HepG2 (cell line): ENCODE data around the gene CDK5RAP2. TPM values are rescaled to one million over a fixed set of nuclear protein-coding genes. Genes with fewer than 3 reads are reported as not detected.

Source experiments
- ATAC-seq: fragments of 200-7000 bp; cut with Tn5 transposase; 3 replicates; pipeline ENCODE4 v1.9.1; 2020; ENCODE audit warnings: mild to moderate bottlenecking, moderate library complexity
- BruUV-seq: library from RNA; stranded (reverse); fragments of 400-500 nt; replicated peaks from 2 replicates; lab custom pipeline; 2021; lab: Mats Ljungman, UMichigan
- CTCF ChIA-PET: fragments of 300-600 bp; formaldehyde crosslinking; extraction: SDS; loops from one replicate; lab custom pipeline; 2021; ENCODE audit warnings: low total read pairs, inconsistent platforms, low intra/inter-chr PET ratio; lab: Yijun Ruan, JAX
- POLR2A ChIA-PET: fragments of 350-600 bp; sonication (Branson Sonifier 250); formaldehyde crosslinking; loops from one replicate; lab custom pipeline; 2020; ENCODE audit warnings: antibody characterized with exemption, inconsistent platforms; lab: Yijun Ruan, JAX
- DNase-seq: peaks from one replicate; pipeline ENCODE4 v3.0.0-alpha.2; 2015; ENCODE audit warnings: low spot score
- FAIRE-seq: peaks from 3 replicates; lab custom pipeline; 2011; peaks lifted over from hg19 to GRCh38; lab: Jason Lieb, UNC
- H2AFZ ChIP-seq: one replicate; pipeline ENCODE4 v1.6.1; 2011; ENCODE audit warnings: low read length, inconsistent platforms
- H3K27ac ChIP-seq: fragments of 300-600 bp; 3 replicates; pipeline ENCODE4 v1.8.0; 2011; ENCODE audit warnings: mixed run types, mild to moderate bottlenecking, mixed read lengths, low read length, inconsistent platforms; ENCODE audit not compliant: insufficient read depth; ENCODE audit errors: extremely low read length
- H3K27me3 ChIP-seq, 2 experiments: fragments of 200-600 bp in 1 of 2; 2 replicates in 1 of 2; 3 replicates in 1 of 2; pipeline versions ENCODE4 v1.6.0 to v1.8.0; 2011; ENCODE audit warnings: low read length in 2 of 2, mild to moderate bottlenecking in 2 of 2, moderate library complexity in 2 of 2, inconsistent platforms in 1 of 2; ENCODE audit not compliant: insufficient read depth in 2 of 2, control insufficient read depth in 1 of 2
- H3K36me3 ChIP-seq, 2 experiments: fragments of 200-600 bp in 1 of 2; replicated peaks in 1 of 2; 2 replicates in 1 of 2; 3 replicates in 1 of 2; pipeline versions ENCODE4 v1.5.1 to v1.8.0; 2011; ENCODE audit warnings: low read length in 2 of 2, inconsistent platforms in 1 of 2; ENCODE audit not compliant: insufficient read depth in 2 of 2, control insufficient read depth in 1 of 2
- H3K4me1 ChIP-seq: 2 replicates; pipeline ENCODE4 v1.5.1; 2012; ENCODE audit warnings: low read length, inconsistent platforms; ENCODE audit not compliant: insufficient read depth
- H3K4me2 ChIP-seq: 2 replicates; pipeline ENCODE4 v1.6.0; 2011; ENCODE audit warnings: low read depth, low read length, inconsistent platforms
- H3K4me3 ChIP-seq, 3 experiments: fragments of 200-600 bp in 1 of 3; sonication (generic), shearing (Covaris generic) in 1 of 3; replicated peaks in 1 of 3; 2 replicates each; pipeline ENCODE4 v1.5.1; 2011 to 2016; ENCODE audit warnings: low read length in 3 of 3, inconsistent platforms in 2 of 3, low read depth in 2 of 3, mild to moderate bottlenecking in 2 of 3, control low read depth in 1 of 3, mixed read lengths in 1 of 3; ENCODE audit not compliant: insufficient read depth in 1 of 3
- H3K79me2 ChIP-seq: one replicate; pipeline ENCODE4 v1.6.1; 2011; ENCODE audit warnings: low read length, inconsistent platforms; ENCODE audit not compliant: insufficient read depth
- H3K9ac ChIP-seq: 2 replicates; pipeline ENCODE4 v1.6.0; 2011; ENCODE audit warnings: mild to moderate bottlenecking, low read depth, low read length, inconsistent platforms; ENCODE audit not compliant: insufficient read depth
- H3K9me3 ChIP-seq: 2 replicates; pipeline ENCODE4 v1.5.1; 2012; ENCODE audit warnings: mild to moderate bottlenecking, low read length
- H4K20me1 ChIP-seq: 2 replicates; pipeline ENCODE4 v1.6.0; 2011; ENCODE audit warnings: inconsistent platforms, mild to moderate bottlenecking, low read length, moderate library complexity; ENCODE audit not compliant: insufficient read depth
- ARID5B ChIP-seq: IDR thresholded peaks from 2 replicates; pipeline ENCODE4 v1.4.0; 2020; ENCODE audit warnings: mild to moderate bottlenecking, missing genetic modification reagents
- CBX2 ChIP-seq, 2 experiments: fragments of 200-600 bp in 1 of 2; sonication (generic); formaldehyde crosslinking in 1 of 2; IDR thresholded peaks; 2 replicates each; pipeline versions ENCODE4 v1.7.0 to v1.8.1; 2018 to 2022; ENCODE audit warnings: low read depth in 2 of 2, low read length in 1 of 2, mild to moderate bottlenecking in 1 of 2, missing genetic modification reagents in 1 of 2
- ESRRA ChIP-seq: sonication (generic); formaldehyde crosslinking; IDR thresholded peaks from 2 replicates; pipeline ENCODE4 v1.5.1; 2020; ENCODE audit warnings: mild to moderate bottlenecking, low read depth, missing genetic modification reagents
- ETV5 ChIP-seq: IDR thresholded peaks from 2 replicates; pipeline ENCODE4 v1.6.1; 2018; ENCODE audit warnings: missing biosample characterization, missing genetic modification reagents, inconsistent platforms, borderline replicate concordance
- NR2F6 ChIP-seq, 2 experiments: IDR thresholded peaks; 2 replicates each; pipeline ENCODE4 v1.6.1; 2016; ENCODE audit warnings: antibody characterized with exemption in 1 of 2, mild to moderate bottlenecking in 1 of 2
- POLR2A ChIP-seq, 2 experiments: IDR thresholded peaks; 2 replicates each; pipeline ENCODE4 v1.6.1; 2011; ENCODE audit warnings: low read depth in 2 of 2, low read length in 2 of 2, mild to moderate bottlenecking in 1 of 2, moderate library complexity in 1 of 2; ENCODE audit not compliant: insufficient read depth in 1 of 2
- TAF1 ChIP-seq: sonication (generic); formaldehyde crosslinking; IDR thresholded peaks from 2 replicates; pipeline ENCODE4 v1.4.0; 2020; ENCODE audit warnings: missing genetic modification reagents
- ZNF256 ChIP-seq: sonication (generic); formaldehyde crosslinking; conservative IDR thresholded peaks from 2 replicates; pipeline ENCODE4 v1.4.0; 2020; ENCODE audit warnings: missing genetic modification reagents
- ZNF343 ChIP-seq: sonication (generic); formaldehyde crosslinking; IDR thresholded peaks from 2 replicates; pipeline ENCODE4 v1.4.0; 2020; ENCODE audit warnings: mild to moderate bottlenecking, missing genetic modification reagents
- ZNF362 ChIP-seq: sonication (generic); formaldehyde crosslinking; IDR thresholded peaks from 2 replicates; pipeline ENCODE4 v1.4.0; 2020; ENCODE audit warnings: missing genetic modification reagents, mild to moderate bottlenecking, borderline replicate concordance
- ZNF570 ChIP-seq: sonication (generic); formaldehyde crosslinking; IDR thresholded peaks from 2 replicates; pipeline ENCODE4 v1.4.0; 2020; ENCODE audit warnings: mild to moderate bottlenecking, missing genetic modification reagents, borderline replicate concordance
- WGBS: methylation state at CpG from one replicate; pipeline ENCODE4 v1.1.6; 2017; ENCODE audit warnings: low lambda C conversion rate; 5-methylcytosine and 5-hydroxymethylcytosine counted together
- in situ Hi-C: cut with HindIII; loops from 2 replicates; pipeline ENCODE4 v1.10.0; 2017; ENCODE audit warnings: low pct_unique_long_range_greater_than_20kb; ENCODE audit not compliant: extremely low pct_ligation_motif_present
- intact Hi-C: fragments of 100-400 bp; cut with micrococcal nuclease; formaldehyde crosslinking; loops from one replicate; pipeline ENCODE4 v1.10.0; 2022; ENCODE audit not compliant: unreplicated experiment
- polyA plus RNA-seq, 8 experiments: library from polyadenylated mRNA; depleted of rRNA in 3 of 8; stranded (reverse) in 7 of 8; unstranded in 1 of 8; fragments of >200 nt; fragmentation: Illumina TruSeq in 4 of 8; extraction: Trizol in 4 of 8; gene quantifications; 2 replicates each; pipeline versions ENCODE4 v1.2.1 to v1.2.3, GENCODE V29; 2011 to 2016; ENCODE audit warnings: low read depth in 4 of 8, missing spikeins in 1 of 8, mixed read lengths in 1 of 8; ENCODE audit not compliant: insufficient read depth in 1 of 8
- total RNA-seq, 5 experiments: library from RNA; depleted of rRNA; stranded (reverse); fragments of >200 nt; fragmentation: Illumina TruSeq; extraction: Trizol; gene quantifications; 2 replicates each; pipeline ENCODE4 v1.2.3, GENCODE V29; 2016; ENCODE audit warnings: low read depth in 1 of 5

The CDK5RAP2 gene
- total and polyA plus RNA-seq, 2 of the 13 experiments (the other 11 are each of a cell fraction or from before 2014, with no cell fraction given) = 31.8 to 42.2 TPM

GRCh38 chr9:120395376-120395775 lies 184.6 kb downstream of the CDK5RAP2 start:
- peaks cover 43% of the 10 kb centered on the region for H3K4me1 ChIP-seq
- H3K9ac ChIP-seq = no peak overlapping the region
- H4K20me1 ChIP-seq = no peaks in the 10 kb centered on the region
- no peaks in the 10 kb centered on the region for H3K9me3 ChIP-seq
- TF ChIP-seq ZNF570 (CRISPR knock-in tag) (no peak), ZNF256 (CRISPR knock-in tag) (no peak)
- no peaks in the 10 kb centered on the region for H3K27me3 ChIP-seq
- no peak for FAIRE-seq
- WGBS = 97% methylated on average over 7 of the region's 7 CpGs
- H2AFZ ChIP-seq = no peak overlapping the region
- ChIA-PET CTCF (no interaction called here), POLR2A (interaction anchor here (1.5 kb wide), 1 partner anchor 9 kb away, joined by 4 read pairs; no protein-coding TSS in a partner anchor)
- no peak for ATAC-seq
- no TSS peak for BruUV-seq
- peaks cover 36 to 80% of the 10 kb centered on the region in 2 experiments for H3K36me3 ChIP-seq
- in situ Hi-C loops (no loop called here), intact Hi-C loops (no loop called here)
- no peak overlapping the region for H3K4me2 ChIP-seq
- no peak overlapping the region for H3K4me3 ChIP-seq
- H3K79me2 ChIP-seq = no peaks in the 10 kb centered on the region
- no peak overlapping the region for H3K27ac ChIP-seq
- DNase-seq = no peak

- no peaks in the 10 kb centered on the region for H3K9me3 ChIP-seq
- ChIA-PET POLR2A (interaction anchor here (1.6 kb wide), 1 partner anchor 28 kb away, joined by 4 read pairs; no protein-coding TSS in a partner anchor), CTCF (no interaction called here)
- WGBS = 90% methylated on average over 13 of the region's 13 CpGs
- peak overlapping the region; percentile 38 for H3K27ac ChIP-seq
- no TSS peak for BruUV-seq
- intact Hi-C loops (no loop called here), in situ Hi-C loops (no loop called here)
- peaks cover 55% of the 10 kb centered on the region for H3K4me1 ChIP-seq
- H4K20me1 ChIP-seq = no peaks in the 10 kb centered on the region
- peaks cover 30 to 79% of the 10 kb centered on the region in 2 experiments for H3K36me3 ChIP-seq
- H3K79me2 ChIP-seq = no peaks in the 10 kb centered on the region
- DNase-seq = peak; percentile 27
- no peak overlapping the region for H3K9ac ChIP-seq
- no peak overlapping the region for H2AFZ ChIP-seq
- 0 out of 3 replicates have a peak, but pooled peaks have one; percentile 4 for ATAC-seq
- FAIRE-seq = no peak
- no peaks in the 10 kb centered on the region for H3K27me3 ChIP-seq
- H3K4me3 ChIP-seq = no peak overlapping the region
- H3K4me2 ChIP-seq = no peak overlapping the region
- TF ChIP-seq ZNF362 (CRISPR knock-in tag) (peak; percentile 54; the same call in 1 of the 2 replicates), NR2F6 (IDR thresholded peaks at IDR 0.05) (peak; percentile 40; the same call in 1 of the 2 replicates), NR2F6 (CRISPR knock-in tag; IDR thresholded peaks at IDR 0.05) (no peak), ESRRA (no peak), ARID5B (CRISPR knock-in tag) (peak; percentile 26; the same call in 1 of the 2 replicates), ETV5 (CRISPR knock-in tag) (peak; percentile 45; the same call in 1 of the 2 replicates), TAF1 (no peak), POLR2A (IDR thresholded peaks at IDR 0.05; ENCODE audit: insufficient read depth in 1 of 2, low read depth in 2 of 2, low read length in 2 of 2) (no peak), CBX2 (IDR thresholded peaks at IDR 0.05; ENCODE audit: low read depth, low read length) (no peak), CBX2 (CRISPR knock-in tag; IDR thresholded peaks at IDR 0.05; ENCODE audit: low read depth) (no peak), ZNF343 (CRISPR knock-in tag) (no peak)
Observed at GRCh38 chr9:120394058-120394669, 185.8 kb downstream of the CDK5RAP2 start.
